GM18499 (cell line): ENCODE data around the gene CELF2.

Source experiments
- ATAC-seq: cut with Tn5 transposase; IDR thresholded peaks from one replicate; pipeline ENCODE4 v1.9.1; 2021; ENCODE audit warnings: moderate number of reproducible peaks; ENCODE audit not compliant: insufficient read depth, unreplicated experiment

The CELF2 gene

GRCh38 chr10:11088709-11089108 is 71.0 kb downstream of the CELF2 start:
- ATAC-seq: no peak

GRCh38 chr10:11089272-11089671 is 71.6 kb downstream of the CELF2 start:
- ATAC-seq: no peak

- ATAC-seq: no peak
Observed at GRCh38 chr10:11091517-11092102, 73.9 kb downstream of the CELF2 start.

GRCh38 chr10:11093771-11094736 is 76.4 kb downstream of the CELF2 start:
- ATAC-seq: no peak

GRCh38 chr10:11095374-11095801 is 77.7 kb downstream of the CELF2 start:
- ATAC-seq: no peak

GRCh38 chr10:11096422-11096821 is 78.8 kb downstream of the CELF2 start:
- no peak for ATAC-seq

GRCh38 chr10:11097686-11098085 is 80.0 kb downstream of the CELF2 start:
- peak; percentile 43 for ATAC-seq

GRCh38 chr10:11098666-11099065 is 81.0 kb downstream of the CELF2 start:
- ATAC-seq: no peak

GRCh38 chr10:11104772-11105675 is 87.4 kb downstream of the CELF2 start:
- ATAC-seq: no peak

GRCh38 chr10:11105676-11106004 is 88.0 kb downstream of the CELF2 start:
- no peak for ATAC-seq

GRCh38 chr10:11106621-11107374 is 89.1 kb downstream of the CELF2 start:
- no peak for ATAC-seq

GRCh38 chr10:11107948-11108347 is 90.3 kb downstream of the CELF2 start:
- no peak for ATAC-seq

- no peak for ATAC-seq
Observed at GRCh38 chr10:11108356-11108755, 90.7 kb downstream of the CELF2 start.

- ATAC-seq: no peak
Observed at GRCh38 chr10:11109590-11109989, 91.9 kb downstream of the CELF2 start.

- no peak for ATAC-seq
Observed at GRCh38 chr10:11110539-11110938, 92.9 kb downstream of the CELF2 start.

- no peak for ATAC-seq
Observed at GRCh38 chr10:11111490-11111889, 93.8 kb downstream of the CELF2 start.

GRCh38 chr10:11112718-11113117 is 95.0 kb downstream of the CELF2 start:
- ATAC-seq: no peak

- peak; percentile 63 for ATAC-seq
Observed at GRCh38 chr10:11113156-11113555, 95.5 kb downstream of the CELF2 start.

GRCh38 chr10:11114269-11114668 is 96.6 kb downstream of the CELF2 start:
- no peak for ATAC-seq

- ATAC-seq: no peak
Observed at GRCh38 chr10:11115337-11115736, 97.7 kb downstream of the CELF2 start.
